ENCODE results near the gene ZNF688. TPM values are rescaled to one million over a fixed set of nuclear protein-coding genes. Genes with fewer than 3 reads are reported as not detected.
"Not testable (repeated sequence)": the region's sequence is repeated elsewhere in the genome, so short reads cannot be mapped to it uniquely, and the experiment has no call there.

ZNF688 gene
- total RNA-seq, 1 donor from 2014 or later, result 10.0 TPM

DNA sequence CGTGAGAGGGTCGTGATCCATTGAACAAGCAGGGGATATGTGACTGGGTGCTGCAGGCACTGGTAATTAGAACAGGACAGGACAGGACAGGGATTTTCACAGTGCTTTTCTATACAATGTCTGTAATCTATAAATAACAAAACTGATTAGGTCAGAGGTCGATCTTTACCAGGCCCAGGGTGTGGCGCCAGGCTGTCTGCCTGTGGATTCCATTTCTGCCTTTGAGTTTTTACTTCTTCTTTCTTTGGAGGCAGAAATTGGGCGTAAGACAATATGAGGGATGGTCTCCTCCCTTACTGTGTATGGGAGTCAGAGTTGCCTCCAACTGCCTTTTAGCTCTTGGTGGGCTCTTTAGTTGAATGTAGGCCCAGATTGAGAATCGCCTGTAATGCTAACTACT, 11.8 kb downstream of the ZNF688 start:
- DNase-seq (no peak), ATAC-seq (no peak)
- intact Hi-C loops (cut with micrococcal nuclease), result no loop called here

DNA sequence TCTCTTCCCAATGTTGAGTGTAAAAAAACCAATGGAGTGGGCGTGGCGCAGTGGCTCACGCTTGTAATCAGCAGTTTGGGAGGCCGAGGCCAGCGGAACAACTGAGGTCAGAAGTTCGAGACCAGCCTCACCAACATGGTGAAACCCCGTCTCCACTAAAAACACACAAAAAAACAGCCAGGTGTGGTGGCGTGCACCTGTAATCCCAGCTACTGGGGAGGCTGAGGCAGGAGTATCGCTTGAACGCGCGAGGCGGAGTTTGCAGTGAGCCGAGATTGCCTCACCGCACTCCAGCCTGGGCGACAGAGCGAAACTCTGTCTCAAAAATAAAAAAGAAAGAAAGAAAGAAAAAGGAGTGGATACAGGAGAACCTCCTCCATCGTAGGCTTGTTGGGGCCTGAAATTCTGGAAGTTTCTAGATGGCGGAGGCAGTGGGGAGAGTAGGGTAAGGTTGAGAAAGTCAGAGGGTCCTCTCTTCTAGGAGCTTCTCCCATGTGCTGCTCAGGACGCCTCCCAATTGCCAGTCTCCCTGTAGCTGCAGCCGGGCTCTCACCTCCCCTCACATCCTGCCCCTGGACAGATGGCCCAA, 12.6 kb downstream of the ZNF688 start:
- ATAC-seq, result no peak
- no peak for DNase-seq
- intact Hi-C loops (cut with micrococcal nuclease), result no loop called here

DNA sequence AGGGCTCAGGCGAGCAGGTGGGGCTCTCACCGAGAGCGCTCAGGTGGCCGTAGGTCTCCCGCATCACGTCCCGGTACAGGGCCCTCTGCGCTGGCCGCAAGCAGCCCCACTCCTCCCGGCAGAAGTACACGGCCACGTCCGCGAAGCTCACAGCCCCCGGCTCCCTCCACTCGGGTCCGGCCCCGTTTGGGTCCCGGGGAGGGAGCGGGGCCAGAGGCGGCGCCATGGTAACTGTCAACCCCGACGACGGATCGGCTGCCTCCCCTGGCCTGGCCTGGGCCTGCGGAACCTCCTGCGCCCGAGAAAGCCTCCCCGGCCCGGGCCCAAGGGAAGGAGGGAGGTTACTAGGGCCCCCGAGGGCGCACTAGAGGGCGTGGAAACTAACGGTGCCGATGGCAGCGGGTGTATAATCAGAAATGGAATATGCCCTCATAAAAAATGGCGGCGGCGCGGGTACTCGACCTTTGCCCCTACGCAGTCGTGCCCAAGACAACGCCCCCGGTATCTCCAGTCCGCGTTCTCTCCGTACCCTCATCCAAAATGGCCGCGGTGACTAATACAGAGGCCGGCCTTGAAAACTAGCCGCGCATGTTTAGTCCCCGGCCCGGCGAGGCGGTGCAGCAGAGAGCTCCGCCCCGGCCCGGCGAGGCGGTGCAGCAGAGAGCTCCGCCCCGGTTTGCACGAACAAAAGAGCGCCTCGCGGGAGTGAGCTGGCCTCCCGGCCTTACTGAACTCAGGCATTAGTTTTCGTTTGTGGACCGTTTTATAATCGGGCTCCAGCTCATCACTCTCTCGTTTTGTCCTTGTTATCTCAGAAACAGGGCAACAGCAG, 13.3 kb downstream of the ZNF688 start, which contains the start of gene ZNF764:
Gene ZNF764 (minus strand): TSS at position 418 of the 832 bp plus-strand sequence. CDS start 192 bp downstream, at position 226.
- ATAC-seq (peak; percentile 94), DNase-seq (peak; percentile 98)
- intact Hi-C loops (cut with micrococcal nuclease), result no loop called here

DNA sequence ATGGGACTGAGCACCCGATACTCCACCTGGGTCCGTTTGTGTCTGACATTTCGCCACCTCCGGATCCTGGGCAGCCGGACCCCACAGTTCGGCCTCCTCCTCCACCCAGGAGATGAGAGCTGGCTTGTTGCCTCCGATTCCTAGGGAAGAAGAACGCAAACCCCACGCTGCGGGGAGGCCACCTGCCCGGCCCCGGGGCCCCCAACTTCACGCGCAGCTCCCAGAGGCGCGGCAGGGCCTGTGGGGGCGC, 13.9 kb downstream of the ZNF688 start:
- ATAC-seq (peak; percentile 4), DNase-seq (no peak)
- intact Hi-C loops (cut with micrococcal nuclease), result no loop called here

DNA sequence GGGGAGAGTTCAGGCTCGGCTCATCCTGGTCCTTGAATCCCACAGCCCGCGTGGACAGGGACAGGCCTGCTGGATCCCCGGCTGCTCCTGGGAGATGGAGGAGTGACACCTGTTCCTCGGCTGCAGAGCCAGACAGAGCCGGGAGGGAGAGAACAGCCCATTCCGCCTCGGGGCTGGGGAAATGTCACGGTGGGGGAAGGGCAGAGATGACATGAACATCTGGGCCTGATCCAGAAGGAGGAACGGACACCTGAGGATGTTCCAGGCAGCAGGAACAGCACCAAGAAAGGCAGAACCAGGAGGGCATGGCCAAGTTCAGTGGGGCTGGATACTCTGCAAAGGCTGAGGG, 15.4 kb downstream of the ZNF688 start:
- no peak for DNase-seq
- intact Hi-C loops (cut with micrococcal nuclease), result no loop called here
- no peak for ATAC-seq

DNA sequence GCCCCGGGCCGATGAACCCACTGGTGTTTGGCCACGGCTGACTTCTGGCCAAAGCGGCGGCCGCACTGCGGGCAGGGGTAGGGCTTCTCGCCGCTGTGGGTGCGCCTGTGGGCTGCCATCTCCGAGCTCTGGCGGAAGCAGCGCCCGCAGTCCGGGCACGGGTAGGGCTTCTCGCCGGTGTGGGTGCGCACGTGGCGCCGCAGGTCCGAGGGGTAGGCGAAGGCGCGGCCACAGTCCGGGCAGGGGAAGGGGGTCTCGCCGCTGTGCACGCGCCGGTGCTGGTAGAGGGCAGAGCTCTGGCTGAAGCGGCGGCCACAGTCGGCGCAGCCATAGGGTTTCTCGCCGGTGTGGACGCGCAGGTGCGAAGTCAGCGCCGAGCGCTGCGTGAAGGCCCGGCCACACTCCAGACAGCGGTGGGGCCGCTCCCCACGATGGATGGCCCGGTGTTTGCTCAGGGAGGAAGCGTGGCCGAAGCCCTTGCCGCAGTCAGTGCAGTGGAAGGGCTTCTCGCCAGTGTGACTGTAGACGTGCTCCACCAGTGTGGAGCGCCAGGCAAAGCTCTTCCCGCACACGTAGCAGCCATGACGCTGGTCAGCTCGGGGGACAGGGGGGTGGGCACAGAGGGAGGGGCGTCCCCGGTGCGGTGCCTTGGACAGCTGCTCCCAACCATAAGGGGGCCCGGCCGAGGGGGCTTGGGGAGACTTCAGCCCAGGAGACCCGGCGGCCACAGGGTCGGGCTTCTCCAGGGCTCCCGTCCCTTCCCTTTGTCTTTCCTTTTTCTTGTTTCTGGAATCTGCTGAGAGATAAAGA, 16.0 kb downstream of the ZNF688 start:
- intact Hi-C loops (cut with micrococcal nuclease), result no loop called here
- ATAC-seq (no peak), DNase-seq (no peak)

DNA sequence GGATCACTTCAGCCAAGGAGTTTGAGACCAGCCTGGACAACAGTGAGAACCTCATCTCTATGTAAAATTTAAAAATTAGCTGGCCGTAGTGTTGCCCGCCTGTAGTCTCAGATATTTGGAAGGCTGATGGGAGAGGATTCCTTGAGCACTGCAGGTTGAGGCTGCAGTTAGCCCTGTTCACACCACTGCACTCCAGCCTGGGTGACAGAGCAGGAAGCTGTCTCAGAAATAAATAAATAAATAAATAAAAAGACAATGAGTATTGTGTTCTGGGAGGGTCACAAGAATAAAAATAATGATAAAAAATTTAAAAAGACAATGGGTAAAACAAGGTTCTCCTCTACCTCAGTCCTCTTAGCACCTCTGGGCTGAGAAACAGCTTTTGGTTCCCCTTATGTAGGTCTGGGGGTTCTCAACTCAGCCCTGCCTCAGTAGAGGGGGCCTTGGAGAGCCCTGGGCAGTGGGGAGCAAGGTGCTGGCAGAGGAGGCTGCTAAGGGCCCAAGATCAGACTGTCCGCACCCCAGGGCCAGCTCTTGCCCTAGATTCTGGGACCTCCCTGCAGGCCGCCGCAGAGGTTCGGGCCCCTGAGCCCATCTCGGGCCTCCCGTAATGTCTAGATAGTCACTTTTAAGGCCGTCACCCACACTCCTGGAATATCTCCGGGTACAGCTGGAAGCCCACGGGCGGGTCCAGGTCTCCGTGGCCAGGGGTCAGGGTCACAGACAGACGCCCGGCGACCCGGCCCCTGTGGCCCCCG, 16.8 kb downstream of the ZNF688 start:
- intact Hi-C loops (cut with micrococcal nuclease), result no loop called here
- ATAC-seq (no peak), DNase-seq (no peak)

DNA sequence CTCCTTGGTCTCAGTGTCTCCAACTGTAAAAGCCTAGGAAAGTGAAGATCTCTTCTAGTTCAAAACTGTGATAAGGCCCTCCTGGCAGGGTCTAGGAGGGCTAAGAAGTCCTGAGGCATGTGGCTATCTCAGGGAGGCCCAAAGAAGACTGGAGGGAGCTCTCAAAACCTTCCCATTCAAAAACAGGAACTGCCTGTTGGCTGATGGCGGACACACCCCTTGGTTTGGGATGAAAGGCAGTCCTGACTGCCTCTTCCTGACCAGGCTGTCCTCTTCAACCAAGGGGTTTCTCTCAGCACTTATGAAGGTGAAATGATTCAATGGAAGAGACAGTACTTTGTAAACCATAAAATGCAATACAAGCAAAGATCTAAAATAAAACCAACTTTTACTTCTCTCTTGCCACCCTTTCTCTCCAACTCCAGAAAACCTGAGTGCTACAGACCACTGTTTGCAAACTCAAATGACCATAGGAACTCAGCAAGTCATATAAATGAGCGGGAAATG, 18.1 kb downstream of the ZNF688 start:
- DNase-seq (no peak), ATAC-seq (no peak)
- intact Hi-C loops (cut with micrococcal nuclease), result no loop called here

DNA sequence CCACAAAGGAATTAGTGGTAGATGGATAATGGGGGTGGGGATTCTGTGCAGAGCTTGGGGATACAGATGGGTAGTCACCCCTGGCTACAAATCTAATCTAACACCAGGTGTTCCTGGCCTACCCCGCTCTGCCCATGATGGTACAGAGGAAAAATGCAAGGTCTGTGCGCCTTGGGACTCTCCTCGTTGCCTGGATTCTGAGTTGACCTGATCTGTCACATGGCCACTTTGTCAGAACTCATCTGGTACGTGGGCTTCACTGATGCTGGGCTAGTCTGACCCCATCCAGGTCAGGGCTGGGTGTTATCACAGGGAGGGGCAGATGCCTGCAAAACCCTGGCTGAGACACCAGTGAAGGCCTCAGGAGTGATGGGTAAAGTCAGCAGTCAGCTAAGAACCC, 18.6 kb downstream of the ZNF688 start:
- DNase-seq, result no peak
- intact Hi-C loops (cut with micrococcal nuclease), result no loop called here
- no peak for ATAC-seq

DNA sequence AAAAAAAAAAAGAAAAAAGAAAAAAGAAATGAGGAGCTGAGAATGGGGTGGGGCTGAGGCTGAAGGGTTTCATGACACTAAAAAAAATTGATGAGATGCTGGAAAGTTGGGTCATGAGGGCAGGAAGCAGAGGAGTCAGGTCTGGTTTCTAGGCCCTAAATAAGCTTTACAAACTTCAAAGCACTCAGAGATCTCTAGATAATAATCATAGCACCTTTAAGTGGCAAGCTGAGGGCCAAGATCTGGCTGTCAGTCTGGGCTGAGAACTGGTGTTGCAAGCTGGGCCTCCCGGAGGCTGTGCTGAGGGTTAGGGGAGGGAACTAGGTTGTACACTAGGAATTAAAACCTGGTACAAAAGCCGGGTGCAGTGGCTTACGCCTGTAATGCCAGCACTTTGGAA, 19.7 kb downstream of the ZNF688 start:
- no peak for DNase-seq
- intact Hi-C loops (cut with micrococcal nuclease), result no loop called here
- no peak for ATAC-seq

DNA sequence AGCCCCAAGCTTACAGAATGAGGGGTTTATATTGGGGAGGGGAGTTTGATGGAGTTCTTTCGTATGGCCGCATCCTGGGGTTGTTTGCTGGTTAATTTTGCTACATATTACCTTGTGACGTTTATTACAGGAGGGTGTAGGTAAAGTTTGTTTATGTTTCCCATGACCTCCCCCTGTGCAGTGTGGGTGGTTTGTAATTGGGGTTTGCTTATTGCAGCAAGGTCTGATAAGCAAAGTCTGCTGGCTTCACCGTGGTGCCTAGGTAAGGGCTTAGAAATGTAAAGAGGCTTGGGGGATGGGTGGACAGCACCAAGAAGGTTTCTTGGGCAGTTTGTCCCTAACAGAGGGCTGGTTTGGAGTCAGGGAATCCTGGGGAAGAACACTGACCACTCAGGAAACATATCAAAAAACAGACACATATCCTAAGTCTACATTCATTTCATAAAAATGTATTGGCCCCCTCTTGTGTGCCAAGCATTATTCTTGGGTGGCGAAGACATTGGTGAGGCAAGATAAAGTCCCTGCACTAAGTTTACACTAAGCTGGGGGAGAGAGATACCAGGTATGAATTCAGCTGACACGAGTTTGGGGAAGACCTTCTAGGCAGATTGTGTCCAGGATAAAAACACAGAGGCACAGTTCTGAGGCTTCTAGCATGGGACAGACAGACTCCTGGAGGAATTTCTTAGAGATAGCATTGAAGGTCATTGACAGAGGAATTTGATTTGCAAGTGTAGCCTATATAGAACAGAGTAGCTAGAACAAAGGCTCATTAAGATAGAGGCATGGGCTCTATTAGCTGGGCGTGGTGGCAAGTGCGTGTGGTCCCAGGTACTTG, 22.9 kb downstream of the ZNF688 start:
- no peak for ATAC-seq
- intact Hi-C loops (cut with micrococcal nuclease), result no loop called here
- no peak for DNase-seq

DNA sequence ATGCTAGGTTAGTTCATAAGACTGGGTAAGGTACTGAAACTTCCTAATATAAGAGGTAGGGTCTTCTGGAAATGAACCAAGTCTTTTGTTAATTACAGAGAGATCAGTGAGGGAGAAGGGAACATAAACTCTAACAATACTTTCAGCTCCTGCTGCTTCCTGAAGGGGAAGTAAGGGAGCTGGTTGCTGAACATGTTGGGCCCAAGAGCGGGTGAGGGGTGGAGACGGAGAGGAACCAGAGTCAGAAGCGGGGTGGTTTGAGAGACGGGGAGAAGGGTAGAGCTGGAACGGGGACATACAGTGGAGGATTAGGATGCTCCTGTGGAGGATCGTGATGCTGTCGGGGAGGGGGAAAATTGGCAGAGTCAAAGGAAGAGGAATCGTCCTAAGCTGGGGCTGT, 25.4 kb downstream of the ZNF688 start:
- intact Hi-C loops (cut with micrococcal nuclease), result no loop called here
- no peak for DNase-seq
- no peak for ATAC-seq

DNA sequence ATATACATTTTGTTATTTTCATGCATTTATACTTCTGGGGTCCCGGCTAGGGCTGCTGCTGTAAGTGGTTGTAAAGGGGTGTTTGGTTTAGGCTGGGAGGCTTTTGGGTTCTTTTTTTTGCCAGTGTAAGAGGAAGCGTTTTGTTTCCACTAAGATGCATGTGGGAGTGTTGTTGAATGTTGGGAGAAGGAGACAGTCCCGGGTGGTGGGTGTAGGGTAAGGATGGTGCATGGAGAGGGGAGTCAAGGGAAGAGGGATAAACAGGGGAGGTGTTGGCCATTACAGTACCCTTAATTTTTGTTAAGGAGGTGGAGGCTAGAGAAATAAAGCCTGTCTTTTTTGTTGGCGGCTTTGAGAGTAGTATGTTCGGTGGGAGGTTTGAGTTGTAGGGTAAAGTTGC, 28.4 kb downstream of the ZNF688 start:
- DNase-seq (no peak), ATAC-seq (no peak)
- intact Hi-C loops (cut with micrococcal nuclease), result no loop called here

DNA sequence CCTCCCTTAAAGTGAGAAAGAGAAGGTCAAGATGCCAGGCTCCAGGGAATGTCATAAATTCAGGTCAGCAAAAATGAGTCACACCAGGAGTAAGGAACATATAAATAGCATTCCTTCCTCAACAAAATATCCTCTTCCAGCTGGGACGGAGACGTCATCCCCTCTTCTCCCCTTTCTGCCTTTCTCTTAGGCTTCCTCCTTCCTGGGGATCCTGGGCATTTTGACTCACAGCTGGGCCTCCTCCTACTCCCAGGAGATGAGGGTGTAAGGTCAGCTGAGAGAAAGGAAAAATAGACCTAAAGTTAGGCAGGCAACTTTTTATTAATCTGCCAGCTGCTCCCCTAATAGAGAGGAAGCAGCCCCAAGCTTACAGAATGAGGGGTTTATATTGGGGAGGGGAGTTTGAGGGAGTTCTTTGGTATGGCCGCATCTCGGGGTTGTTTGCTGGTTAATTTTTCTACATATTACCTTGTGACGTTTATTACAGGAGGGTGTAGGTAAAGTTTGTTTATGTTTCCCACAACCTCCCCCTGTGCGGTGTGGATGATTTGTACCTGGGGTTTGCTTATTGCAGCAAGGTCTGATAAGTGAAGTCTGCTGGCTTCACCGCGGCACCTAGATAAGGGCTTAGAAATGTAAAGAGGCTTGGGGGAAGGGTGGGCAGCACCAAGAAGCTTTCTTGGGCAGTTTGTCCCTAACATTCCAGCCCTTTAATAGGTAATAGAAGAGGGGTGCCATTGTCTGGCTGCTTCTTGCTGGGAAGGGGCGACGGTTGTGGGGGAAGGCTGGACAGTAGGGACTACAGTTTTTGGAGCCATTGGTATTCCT, 29.8 kb downstream of the ZNF688 start:
- ATAC-seq, result no peak

DNA sequence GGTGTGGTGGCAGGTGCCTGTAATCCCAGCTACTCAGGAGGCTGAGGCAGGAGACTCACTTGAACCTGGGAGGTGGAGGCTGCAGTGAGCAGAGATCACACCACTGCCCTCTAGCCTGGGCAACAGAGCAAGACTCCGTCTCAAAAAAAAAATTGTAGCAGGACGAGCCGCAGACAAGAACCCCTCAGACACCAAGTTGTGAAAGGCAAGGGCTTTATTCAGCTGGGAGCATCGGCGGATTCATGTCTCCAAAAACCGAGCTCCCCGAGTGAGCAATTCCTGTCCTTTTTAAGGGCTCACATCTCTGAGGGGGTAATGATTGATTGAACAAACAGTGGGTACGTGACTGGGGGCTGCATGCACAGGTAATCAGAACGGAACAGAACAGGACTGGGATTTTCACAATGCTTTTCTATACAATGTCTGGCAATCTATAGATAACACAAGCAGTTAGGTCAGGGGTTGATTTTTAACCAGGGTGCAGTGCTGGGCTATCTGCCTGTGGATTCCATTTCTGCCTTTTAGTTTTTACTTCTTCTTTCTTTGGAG, 30.5 kb downstream of the ZNF688 start:
- DNase-seq; intact Hi-C loops (cut with micrococcal nuclease); ATAC-seq: not testable (repeated sequence)

More for the DNA sequence above, 29.8 kb downstream of the ZNF688 start:
- no peak for DNase-seq
- intact Hi-C loops (cut with micrococcal nuclease), result no loop called here

DNA sequence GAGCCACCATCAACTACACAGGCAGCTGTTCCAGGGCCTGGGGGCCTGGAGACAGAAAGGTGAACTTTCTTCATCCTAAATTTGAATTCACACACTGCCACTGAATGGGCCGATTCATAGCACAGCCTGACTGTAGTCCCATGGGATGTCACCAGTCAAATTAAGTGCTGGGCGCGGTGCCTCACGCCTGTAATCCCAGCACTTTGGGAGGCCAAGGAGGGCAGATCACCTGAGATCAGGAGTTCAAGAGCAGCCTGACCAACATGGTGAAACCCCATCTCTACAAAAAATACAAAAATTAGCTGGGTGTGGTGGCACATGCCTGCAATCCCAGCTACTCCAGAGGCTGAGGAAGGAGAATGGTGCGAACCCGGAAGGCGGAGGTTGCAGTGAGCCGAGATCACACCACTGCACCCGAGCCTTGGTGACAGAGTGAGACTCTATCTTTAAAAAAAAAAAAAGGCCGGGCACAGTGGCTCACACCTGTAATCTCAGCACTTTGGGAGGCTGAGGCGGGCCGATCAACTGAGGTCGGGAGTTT, 31.5 kb downstream of the ZNF688 start:
- intact Hi-C loops (cut with micrococcal nuclease), result not testable (repeated sequence)

More for the DNA sequence above, 31.5 kb downstream of the ZNF688 start:
- DNase-seq, ATAC-seq: not testable (repeated sequence)

All from left ventricle myocardium superior (tissue), 1 donor.